OCI-LY1 (cell line): ENCODE measurements around the gene IL4.

Source experiments
- H2AFZ ChIP-seq: fragments of 200-600 bp; sonication (generic), shearing (Covaris generic); 2 replicates; pipeline ENCODE4 v1.6.0; 2014; ENCODE audit warnings: antibody characterized with exemption, mild to moderate bottlenecking, low read length
- H3F3A ChIP-seq: fragments of 200-600 bp; sonication (generic), shearing (Covaris generic); 2 replicates; pipeline ENCODE4 v1.6.0; 2014; ENCODE audit warnings: mild to moderate bottlenecking, antibody characterized with exemption, low read length, moderate library complexity; ENCODE audit not compliant: insufficient read depth
- H3K27ac ChIP-seq: fragments of 200-600 bp; sonication (generic); 2 replicates; pipeline ENCODE4 v1.5.1; 2014; ENCODE audit warnings: low read length, mixed run types, mild to moderate bottlenecking, low read depth; ENCODE audit not compliant: poor library complexity, severe bottlenecking
- H3K27me3 ChIP-seq: fragments of 200-600 bp; sonication (generic); 2 replicates; pipeline ENCODE4 v1.6.0; 2014; ENCODE audit warnings: antibody characterized with exemption, mild to moderate bottlenecking, low read length, moderate library complexity; ENCODE audit not compliant: insufficient read depth
- H3K36me3 ChIP-seq: fragments of 200-600 bp; sonication (generic); 2 replicates; pipeline ENCODE4 v1.6.1; 2014; ENCODE audit warnings: mild to moderate bottlenecking, antibody characterized with exemption, low read length, moderate library complexity, mixed read lengths; ENCODE audit not compliant: insufficient read depth
- H3K4me1 ChIP-seq: fragments of 200-600 bp; sonication (generic); 2 replicates; pipeline ENCODE4 v1.5.1; 2014; ENCODE audit warnings: mild to moderate bottlenecking, low read length, moderate library complexity; ENCODE audit not compliant: insufficient read depth, severe bottlenecking
- H3K4me2 ChIP-seq: fragments of 200-600 bp; sonication (generic), shearing (Covaris generic); 2 replicates; pipeline ENCODE4 v1.6.1; 2014; ENCODE audit warnings: low read length
- H3K4me3 ChIP-seq: fragments of 200-600 bp; sonication (generic); 2 replicates; pipeline ENCODE4 v1.5.1; 2014; ENCODE audit warnings: low read length, low read depth, mild to moderate bottlenecking, mixed read lengths; ENCODE audit not compliant: poor library complexity, severe bottlenecking
- H3K79me2 ChIP-seq: fragments of 200-600 bp; shearing (Covaris generic); 2 replicates; pipeline ENCODE4 v1.6.1; 2016; ENCODE audit warnings: mixed run types, low read length, mixed read lengths; ENCODE audit not compliant: insufficient read depth
- H3K9ac ChIP-seq: fragments of 200-600 bp; sonication (generic), shearing (Covaris generic); 2 replicates; pipeline ENCODE4 v1.6.1; 2014; ENCODE audit warnings: mild to moderate bottlenecking, low read length, mixed read lengths
- H3K9me2 ChIP-seq: fragments of 200-600 bp; sonication (generic), shearing (Covaris generic); 2 replicates; pipeline ENCODE4 v1.6.1; 2014; ENCODE audit warnings: low read depth, mild to moderate bottlenecking, low read length, mixed read lengths
- H3K9me3 ChIP-seq: fragments of 200-600 bp; shearing (Covaris generic); 2 replicates; pipeline ENCODE4 v1.6.1; 2014; ENCODE audit warnings: low read length, mixed read lengths
- H4K20me1 ChIP-seq: fragments of 200-600 bp; sonication (generic), shearing (Covaris generic); 2 replicates; pipeline ENCODE4 v1.6.0; 2016; ENCODE audit warnings: mild to moderate bottlenecking, low read length; ENCODE audit not compliant: insufficient read depth
- CTCF ChIP-seq: fragments of 200-600 bp; sonication (generic), shearing (Covaris generic); IDR thresholded peaks from 2 replicates; pipeline ENCODE4 v1.5.1; 2017; ENCODE audit warnings: mild to moderate bottlenecking, antibody characterized with exemption, low read length, moderate library complexity, mixed read lengths
- EZH2 ChIP-seq: fragments of 200-600 bp; sonication (generic), shearing (Covaris generic); IDR thresholded peaks from 2 replicates; pipeline ENCODE4 v1.8.0; 2017; ENCODE audit warnings: borderline replicate concordance, mixed run types, mild to moderate bottlenecking, antibody characterized with exemption, low read length, moderate library complexity, mixed read lengths

Gene IL4

DNA sequence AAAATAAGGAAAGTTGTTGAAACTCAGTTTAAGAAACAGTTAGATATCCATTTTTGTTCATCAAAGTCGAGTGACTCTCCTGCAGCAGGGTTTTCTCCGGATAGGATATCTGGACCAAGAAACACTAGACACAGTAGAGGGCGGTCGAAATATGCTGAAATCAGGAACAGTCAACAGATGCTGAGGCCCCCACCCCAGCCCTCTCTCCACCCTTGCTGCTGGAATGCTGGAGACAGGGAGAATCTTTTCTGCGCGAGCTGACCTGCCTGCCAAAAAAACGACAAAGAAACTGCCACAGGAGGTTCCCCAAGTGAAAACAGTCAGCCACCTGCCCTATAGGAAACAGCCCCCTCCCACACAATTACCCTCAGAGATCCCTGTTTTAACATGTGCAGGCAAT is 20.1 kb upstream of the IL4 start:
- H3K27me3 ChIP-seq, result peaks cover 9% of the 10 kb centered on the region

DNA sequence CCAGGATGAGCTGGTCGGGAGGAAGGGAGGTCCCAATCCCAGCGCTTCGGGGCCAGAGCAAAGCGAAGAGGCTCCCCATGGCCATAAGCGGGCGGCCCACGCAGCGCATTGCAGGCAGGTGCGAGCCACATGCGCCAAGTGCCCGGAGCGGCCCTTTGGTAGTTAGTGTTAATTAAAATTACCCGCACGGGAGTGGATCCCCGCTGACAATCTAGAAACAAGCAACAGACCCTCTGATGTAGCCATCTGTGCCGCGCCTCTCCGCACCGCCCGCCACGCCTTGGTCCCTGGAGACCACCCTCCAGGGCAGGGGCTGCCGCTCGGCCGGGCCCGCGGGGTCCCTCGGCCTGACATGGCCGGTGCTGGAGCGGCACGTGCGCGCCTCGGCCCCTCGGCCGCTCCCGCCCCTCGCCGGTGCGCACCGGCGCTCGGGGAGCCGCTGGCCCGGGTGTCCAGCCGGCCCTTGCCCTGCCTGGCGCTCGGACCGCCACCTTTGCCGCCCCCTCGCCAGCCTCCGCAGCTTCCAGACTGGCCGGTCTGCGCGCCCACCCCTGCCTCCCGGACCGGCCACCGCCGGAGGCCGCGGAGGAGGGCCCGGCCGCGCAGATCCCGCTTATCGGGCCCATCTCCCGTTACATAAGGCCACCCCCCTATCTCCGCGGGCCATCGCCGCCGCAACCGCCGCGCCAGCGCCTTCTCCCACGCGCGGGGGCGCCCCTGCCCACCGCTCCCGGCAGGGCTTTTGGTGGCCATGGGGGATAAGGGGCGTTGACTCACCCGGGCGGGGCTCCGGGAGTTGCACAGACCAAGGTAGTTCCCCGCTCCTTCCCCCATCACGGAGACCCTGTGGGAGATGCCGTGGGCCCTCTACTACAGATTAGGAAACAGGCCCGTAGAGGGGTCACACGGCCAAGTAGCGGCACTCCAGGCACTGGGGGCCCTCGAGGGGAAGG is 17.7 kb upstream of the IL4 start:
- no peaks in the 10 kb centered on the region for H3K9me3 ChIP-seq
- no peaks in the 10 kb centered on the region for H3K9me2 ChIP-seq
- no peak overlapping the region for H3K9ac ChIP-seq
- peaks cover 10% of the 10 kb centered on the region for H3K27me3 ChIP-seq
- TF ChIP-seq CTCF (no peak), EZH2 (no peak)
- H3K4me2 ChIP-seq, result peak overlapping the region; percentile 32; the same call in 1 of the 2 replicates
- H3K4me1 ChIP-seq, result no peaks in the 10 kb centered on the region
- H3F3A ChIP-seq, result no peaks in the 10 kb centered on the region
- no peak overlapping the region for H2AFZ ChIP-seq
- no peaks in the 10 kb centered on the region for H3K36me3 ChIP-seq
- no peaks in the 10 kb centered on the region for H3K79me2 ChIP-seq
- peak overlapping the region; percentile 13 for H3K4me3 ChIP-seq
- H4K20me1 ChIP-seq, result no peaks in the 10 kb centered on the region
- H3K27ac ChIP-seq, result no peak overlapping the region

More for the DNA sequence above, 20.1 kb upstream of the IL4 start:
- Histone ChIP-seq H3K9ac (no peak overlapping the region), H3F3A (no peaks in the 10 kb centered on the region), H4K20me1 (no peaks in the 10 kb centered on the region), H3K4me2 (no peak overlapping the region), H3K36me3 (no peaks in the 10 kb centered on the region), H3K79me2 (no peaks in the 10 kb centered on the region), H3K4me1 (no peaks in the 10 kb centered on the region), H2AFZ (no peak overlapping the region), H3K9me2 (no peaks in the 10 kb centered on the region), H3K4me3 (no peak overlapping the region), H3K9me3 (no peaks in the 10 kb centered on the region), H3K27ac (no peak overlapping the region)
- TF ChIP-seq EZH2 (no peak), CTCF (no peak)

GRCh38 chr5:132656774-132657355 is 16.9 kb upstream of the IL4 start:
- H3F3A ChIP-seq, result no peaks in the 10 kb centered on the region
- no peaks in the 10 kb centered on the region for H4K20me1 ChIP-seq
- H3K27me3 ChIP-seq, result peaks cover 10% of the 10 kb centered on the region
- H3K4me2 ChIP-seq, result no peak overlapping the region
- no peak overlapping the region for H3K4me3 ChIP-seq
- TF ChIP-seq CTCF (no peak), EZH2 (no peak)
- H3K79me2 ChIP-seq, result no peaks in the 10 kb centered on the region
- H3K36me3 ChIP-seq, result no peaks in the 10 kb centered on the region
- H2AFZ ChIP-seq, result no peak overlapping the region
- no peaks in the 10 kb centered on the region for H3K9me2 ChIP-seq
- H3K9me3 ChIP-seq, result no peaks in the 10 kb centered on the region
- no peaks in the 10 kb centered on the region for H3K4me1 ChIP-seq
- H3K27ac ChIP-seq, result no peak overlapping the region
- no peak overlapping the region for H3K9ac ChIP-seq
